PC-3 (cell line): Measurements from ENCODE around the gene ACTMAP.

ENCODE experiments used
- EZH2 ChIP-seq: fragments of 300-600 bp; sonication (generic); IDR thresholded peaks from one replicate; pipeline ENCODE4 v1.6.1; 2017; ENCODE audit warnings: antibody characterized with exemption, mild to moderate bottlenecking, low read length; ENCODE audit not compliant: unreplicated experiment
- TF ChIP-seq, protein P1 (sequence below): fragments of 300-600 bp; sonication (generic); conservative IDR thresholded peaks from 2 replicates; pipeline ENCODE4 v1.5.1; 2017; ENCODE audit warnings: antibody characterized with exemption, low read depth, mild to moderate bottlenecking, low read length

DNA sequence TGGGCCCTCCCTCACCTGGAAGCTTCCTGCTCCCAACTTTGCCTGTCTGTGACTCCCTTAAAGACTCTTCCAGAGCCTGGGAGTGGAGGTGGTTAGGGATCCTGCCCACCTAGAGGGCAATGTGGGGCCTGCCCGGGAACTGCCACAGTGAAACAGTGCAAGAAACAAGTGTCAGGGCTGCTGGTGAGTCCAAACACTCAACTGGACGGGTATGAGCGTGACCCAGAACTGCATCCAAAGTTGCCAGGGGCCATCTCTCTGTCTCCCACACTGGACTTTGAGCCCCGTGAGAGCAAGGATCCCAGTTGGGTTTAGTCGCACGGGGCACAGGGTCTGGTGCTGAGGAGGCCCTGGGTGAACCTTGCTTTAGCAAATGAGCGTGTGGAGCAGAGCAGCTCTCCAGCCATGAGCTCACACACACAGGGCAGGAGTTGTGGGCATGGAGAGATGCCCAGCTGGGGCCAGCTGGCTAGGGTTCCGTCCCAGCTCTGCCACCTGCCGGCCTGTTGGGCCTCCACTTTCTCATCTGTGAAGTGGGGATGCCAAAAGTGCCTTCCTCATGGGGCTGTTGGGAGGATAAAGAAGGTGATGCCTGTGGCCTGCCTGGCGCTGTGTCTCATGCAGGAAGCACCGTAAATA, 57.0 kb downstream of the ACTMAP start:
- TF ChIP-seq, protein P1, sequence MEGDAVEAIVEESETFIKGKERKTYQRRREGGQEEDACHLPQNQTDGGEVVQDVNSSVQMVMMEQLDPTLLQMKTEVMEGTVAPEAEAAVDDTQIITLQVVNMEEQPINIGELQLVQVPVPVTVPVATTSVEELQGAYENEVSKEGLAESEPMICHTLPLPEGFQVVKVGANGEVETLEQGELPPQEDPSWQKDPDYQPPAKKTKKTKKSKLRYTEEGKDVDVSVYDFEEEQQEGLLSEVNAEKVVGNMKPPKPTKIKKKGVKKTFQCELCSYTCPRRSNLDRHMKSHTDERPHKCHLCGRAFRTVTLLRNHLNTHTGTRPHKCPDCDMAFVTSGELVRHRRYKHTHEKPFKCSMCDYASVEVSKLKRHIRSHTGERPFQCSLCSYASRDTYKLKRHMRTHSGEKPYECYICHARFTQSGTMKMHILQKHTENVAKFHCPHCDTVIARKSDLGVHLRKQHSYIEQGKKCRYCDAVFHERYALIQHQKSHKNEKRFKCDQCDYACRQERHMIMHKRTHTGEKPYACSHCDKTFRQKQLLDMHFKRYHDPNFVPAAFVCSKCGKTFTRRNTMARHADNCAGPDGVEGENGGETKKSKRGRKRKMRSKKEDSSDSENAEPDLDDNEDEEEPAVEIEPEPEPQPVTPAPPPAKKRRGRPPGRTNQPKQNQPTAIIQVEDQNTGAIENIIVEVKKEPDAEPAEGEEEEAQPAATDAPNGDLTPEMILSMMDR: no peak
- no peak for TF ChIP-seq EZH2
